Stimulated activated CD8-positive, alpha-beta memory T cell treated with anti-CD3 and anti-CD28 coated beads, Interleukin-12 subunit alpha, Interleukin-12 subunit beta, amount 100 ng/mL, for 24 hours (primary cell): ENCODE data around the gene GALNT18.

ENCODE experiments used
- DNase-seq: peaks from one replicate; pipeline ENCODE4 v3.0.0-alpha.2; 2020; ENCODE audit errors: extremely low read depth

Gene GALNT18

GRCh38 chr11:11532574-11532973 is 89.2 kb downstream of the GALNT18 start:
- DNase-seq = no peak

GRCh38 chr11:11531131-11531908 is 90.5 kb downstream of the GALNT18 start:
- no peak for DNase-seq

GRCh38 chr11:11528986-11529385 is 92.8 kb downstream of the GALNT18 start:
- DNase-seq = no peak

GRCh38 chr11:11525283-11525682 is 96.5 kb downstream of the GALNT18 start:
- DNase-seq = no peak

GRCh38 chr11:11524436-11525061 is 97.3 kb downstream of the GALNT18 start:
- DNase-seq = no peak

GRCh38 chr11:11522591-11522990 is 99.2 kb downstream of the GALNT18 start:
- DNase-seq = no peak

GRCh38 chr11:11521306-11522002 is 100.4 kb downstream of the GALNT18 start:
- no peak for DNase-seq

- no peak for DNase-seq
These were observed 101.4 kb downstream of the GALNT18 start for GRCh38 chr11:11520231-11521015.

- DNase-seq = no peak
These were observed 102.6 kb downstream of the GALNT18 start for GRCh38 chr11:11519184-11519583.

GRCh38 chr11:11514246-11514645 is 107.6 kb downstream of the GALNT18 start:
- DNase-seq = no peak

- DNase-seq = no peak
These were observed 108.4 kb downstream of the GALNT18 start for GRCh38 chr11:11513422-11513821.

- no peak for DNase-seq
These were observed 108.9 kb downstream of the GALNT18 start for GRCh38 chr11:11512929-11513328.

GRCh38 chr11:11512502-11512901 is 109.3 kb downstream of the GALNT18 start:
- no peak for DNase-seq

- DNase-seq = no peak
These were observed 109.7 kb downstream of the GALNT18 start for GRCh38 chr11:11512090-11512489.

GRCh38 chr11:11510939-11511338 is 110.9 kb downstream of the GALNT18 start:
- no peak for DNase-seq

GRCh38 chr11:11505692-11506091 is 116.1 kb downstream of the GALNT18 start:
- DNase-seq = no peak

- DNase-seq = no peak
These were observed 116.6 kb downstream of the GALNT18 start for GRCh38 chr11:11505190-11505589.

- DNase-seq = no peak
These were observed 117.7 kb downstream of the GALNT18 start for GRCh38 chr11:11504071-11504470.

GRCh38 chr11:11502263-11502861 is 119.4 kb downstream of the GALNT18 start:
- DNase-seq = no peak

- no peak for DNase-seq
These were observed 120.1 kb downstream of the GALNT18 start for GRCh38 chr11:11501546-11502262.
